GM18499 (cell line): Measurements from ENCODE around the gene SEMA4D.

Experiments
- ATAC-seq: cut with Tn5 transposase; IDR thresholded peaks from one replicate; pipeline ENCODE4 v1.9.1; 2021; ENCODE audit warnings: moderate number of reproducible peaks; ENCODE audit not compliant: insufficient read depth, unreplicated experiment

SEMA4D gene

DNA sequence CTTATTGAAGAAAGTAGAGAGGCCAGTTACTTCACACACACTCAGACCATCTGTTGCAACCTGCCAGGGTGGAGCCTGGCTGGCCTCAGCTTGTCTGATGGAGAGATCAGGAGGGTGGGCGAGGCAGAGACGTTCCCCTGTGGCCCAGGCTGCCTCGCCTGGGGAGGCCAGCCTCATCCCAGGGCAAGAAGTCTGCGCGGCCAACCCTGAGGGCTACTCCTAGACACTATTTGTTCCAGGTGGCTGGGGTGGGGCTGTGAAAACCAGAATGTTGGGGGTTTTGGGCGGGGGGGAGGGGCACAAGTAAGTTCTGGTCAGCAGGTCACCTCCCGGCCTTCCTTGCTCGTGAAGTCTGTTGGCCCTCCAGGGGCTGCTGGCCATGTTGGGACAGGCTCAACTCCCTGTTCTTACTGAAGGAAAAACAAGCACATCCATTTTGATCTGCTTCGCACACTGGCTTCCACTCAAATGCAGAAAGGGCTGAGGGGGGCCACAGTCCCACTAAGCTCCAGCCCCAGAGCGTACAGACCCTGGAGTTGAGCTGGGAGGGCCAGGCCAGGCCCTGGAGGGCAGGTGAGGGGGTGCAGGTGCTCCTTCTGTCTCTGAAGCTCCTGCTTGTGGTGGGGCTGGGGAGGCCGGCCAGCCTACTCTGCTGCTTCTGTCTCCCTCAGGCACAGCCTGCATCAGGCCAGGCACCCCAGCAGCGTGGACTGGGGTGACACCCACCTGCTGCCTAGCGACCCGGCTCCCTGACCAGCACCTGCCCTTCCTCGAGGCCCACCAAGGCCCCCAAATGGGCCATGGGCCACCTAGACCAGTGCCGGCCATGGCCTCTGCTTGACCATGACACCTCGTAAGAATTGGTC lies 133.0 kb downstream of the SEMA4D start:
- ATAC-seq = no peak

DNA sequence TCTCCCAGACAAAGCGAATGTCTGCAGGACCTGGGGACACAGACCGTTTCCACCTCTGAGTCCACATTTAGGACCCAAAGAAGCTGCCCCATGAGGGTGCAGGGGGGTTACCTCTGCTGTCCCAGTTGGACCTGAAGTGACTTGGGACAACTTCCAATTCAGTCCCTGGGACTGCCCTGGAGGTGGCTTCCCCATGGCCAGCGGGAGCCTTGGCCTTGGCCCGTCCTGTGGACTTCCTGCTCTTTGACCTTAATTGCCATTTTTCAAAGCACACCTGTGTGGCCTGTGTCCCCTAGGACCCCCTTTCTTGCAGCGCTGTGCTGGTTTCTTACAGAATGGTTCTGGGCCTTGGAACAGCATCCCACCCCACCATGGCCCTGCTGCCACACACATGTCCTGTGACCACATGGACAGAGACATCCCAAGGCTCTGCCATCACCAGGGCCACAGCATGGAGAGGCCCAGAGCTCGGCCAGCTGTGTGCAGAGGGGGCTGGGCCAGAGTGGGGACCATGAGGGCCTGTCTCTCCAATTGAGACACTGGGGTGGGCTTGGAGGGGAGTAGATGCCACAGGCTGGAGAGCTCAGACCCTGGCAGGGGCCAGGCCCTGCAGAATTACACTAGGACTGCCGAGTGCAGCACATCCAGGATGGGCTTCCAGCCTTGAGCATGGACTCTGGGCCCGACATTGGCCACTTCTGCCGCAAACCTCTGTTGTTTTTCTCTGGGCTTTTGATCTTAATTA lies 133.8 kb downstream of the SEMA4D start:
- no peak for ATAC-seq

DNA sequence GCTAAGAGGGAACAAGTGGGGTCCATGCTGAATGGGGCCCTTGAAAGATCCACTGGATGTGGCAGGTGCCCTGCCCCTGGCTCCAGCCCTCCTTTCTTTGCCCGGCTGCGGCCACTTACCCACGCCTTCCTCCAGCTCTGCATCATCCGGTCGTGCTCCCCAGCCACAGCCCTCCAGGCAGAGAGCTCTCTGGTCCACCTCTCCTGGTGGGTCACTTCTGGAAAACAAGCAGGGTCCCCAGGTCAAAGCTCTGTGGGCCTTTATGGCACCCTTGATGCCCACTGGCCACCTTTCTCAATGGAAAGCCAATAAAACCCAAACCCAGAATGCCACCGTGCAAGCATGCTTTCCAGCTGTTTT lies 134.6 kb downstream of the SEMA4D start:
- no peak for ATAC-seq

DNA sequence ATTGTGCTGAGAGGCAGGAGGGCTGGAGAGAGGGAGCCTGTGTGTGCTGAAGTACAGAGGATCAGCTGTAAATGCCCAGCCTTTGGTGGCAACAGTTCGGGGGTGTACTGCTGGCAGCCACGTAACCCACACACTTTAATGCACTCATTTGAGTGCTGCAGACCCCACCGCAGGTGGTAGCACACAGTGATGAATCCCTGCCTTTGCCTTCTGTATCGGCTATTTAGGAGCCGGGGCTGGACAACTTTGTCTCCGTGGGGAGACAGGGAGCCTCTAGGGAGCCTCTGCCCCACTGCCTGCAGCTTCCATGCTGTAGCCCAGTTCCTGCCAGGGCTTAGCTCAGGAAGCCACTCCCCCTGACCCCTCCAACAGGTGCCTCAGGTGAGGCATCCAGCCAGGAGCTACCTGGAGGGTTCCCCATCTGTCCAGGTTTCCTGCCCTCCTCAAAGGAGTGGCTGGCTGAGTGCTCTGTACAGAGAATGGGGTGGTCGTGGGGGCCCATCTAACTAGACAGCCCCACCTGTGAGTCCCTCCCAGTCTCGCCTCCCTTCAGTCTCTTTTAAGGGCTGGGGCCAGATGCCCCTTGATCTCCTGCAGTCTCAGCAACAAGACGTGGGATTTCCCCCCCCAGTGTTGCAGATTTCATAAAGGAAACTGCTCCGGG lies 135.1 kb downstream of the SEMA4D start:
- ATAC-seq = no peak

DNA sequence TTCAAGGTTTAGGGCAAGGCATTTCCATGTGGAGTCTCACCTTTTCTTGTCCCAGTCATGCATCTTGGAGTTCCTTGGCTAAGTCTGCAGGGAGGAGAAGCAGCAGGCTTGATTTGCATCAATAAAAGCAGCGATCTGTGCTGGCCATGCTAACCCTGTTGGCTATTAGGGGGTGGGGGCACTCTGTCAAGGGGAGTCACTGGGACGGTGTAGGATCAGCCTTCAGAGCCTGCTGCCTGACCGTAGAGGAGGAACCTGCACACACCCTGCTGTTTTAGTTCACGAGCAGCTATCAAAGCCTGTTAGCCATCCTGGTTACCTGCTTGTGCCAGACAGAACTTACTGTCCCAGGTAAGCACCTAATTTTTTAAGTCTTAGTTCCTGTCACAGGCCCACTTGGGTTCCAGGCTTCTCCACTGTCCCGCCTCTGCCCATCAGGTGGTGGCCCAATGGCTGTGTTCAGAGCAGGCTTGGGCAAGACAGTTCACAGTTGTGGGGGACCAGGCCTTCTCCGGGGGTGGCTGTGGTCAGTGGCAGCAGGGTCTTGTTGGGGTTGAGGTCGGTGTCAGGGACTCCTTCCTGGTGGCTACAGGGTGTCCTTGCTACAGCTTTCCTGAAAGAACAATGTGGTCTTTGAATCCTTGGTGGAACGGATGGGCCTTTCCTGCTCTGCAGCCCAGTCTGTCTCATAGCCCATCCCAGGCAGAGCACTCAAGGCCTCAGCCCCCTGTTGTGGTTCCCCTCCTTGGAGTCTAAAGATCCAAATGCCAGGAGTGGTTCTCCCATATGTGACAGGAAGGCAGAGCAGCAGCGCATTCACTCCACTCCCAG lies 135.9 kb downstream of the SEMA4D start:
- ATAC-seq = no peak

DNA sequence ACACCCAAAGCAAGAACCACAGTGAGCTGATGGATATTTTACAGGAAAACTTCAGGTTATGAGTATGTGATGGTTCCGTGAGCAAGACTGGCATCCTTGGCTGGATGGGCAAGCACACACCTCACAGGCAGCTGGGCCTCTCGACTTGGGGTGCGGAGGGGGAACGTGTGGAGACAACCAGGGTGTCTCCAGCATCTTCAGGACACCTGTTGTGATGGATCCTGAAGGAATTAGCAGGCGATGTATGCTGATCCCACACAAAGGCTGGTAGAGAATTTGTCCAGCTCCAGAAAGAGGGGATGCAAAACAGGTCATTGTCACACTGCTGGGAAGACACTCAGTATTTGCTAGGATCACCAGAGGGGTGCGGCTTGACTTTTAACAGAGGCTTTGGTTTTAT lies 136.9 kb downstream of the SEMA4D start:
- ATAC-seq = no peak

DNA sequence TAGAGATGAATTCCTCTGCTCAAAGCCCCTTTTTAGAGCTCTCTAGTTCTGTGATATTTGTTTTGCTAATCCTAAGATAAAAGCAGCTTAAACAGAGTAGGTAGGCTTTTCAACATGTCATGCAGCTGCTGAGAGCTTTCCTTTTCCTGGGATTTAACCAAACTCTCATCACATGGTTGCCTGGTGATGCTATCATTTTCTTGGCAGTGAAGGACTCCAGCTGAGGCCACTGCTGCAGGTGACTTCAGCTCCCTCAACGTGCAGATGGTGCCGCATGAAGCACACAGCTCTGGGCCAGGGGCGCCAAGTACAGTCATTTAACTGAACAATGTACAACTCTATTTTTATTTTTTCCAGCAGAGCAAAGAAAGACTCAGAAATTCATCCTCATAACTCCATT lies 137.4 kb downstream of the SEMA4D start:
- ATAC-seq = no peak

DNA sequence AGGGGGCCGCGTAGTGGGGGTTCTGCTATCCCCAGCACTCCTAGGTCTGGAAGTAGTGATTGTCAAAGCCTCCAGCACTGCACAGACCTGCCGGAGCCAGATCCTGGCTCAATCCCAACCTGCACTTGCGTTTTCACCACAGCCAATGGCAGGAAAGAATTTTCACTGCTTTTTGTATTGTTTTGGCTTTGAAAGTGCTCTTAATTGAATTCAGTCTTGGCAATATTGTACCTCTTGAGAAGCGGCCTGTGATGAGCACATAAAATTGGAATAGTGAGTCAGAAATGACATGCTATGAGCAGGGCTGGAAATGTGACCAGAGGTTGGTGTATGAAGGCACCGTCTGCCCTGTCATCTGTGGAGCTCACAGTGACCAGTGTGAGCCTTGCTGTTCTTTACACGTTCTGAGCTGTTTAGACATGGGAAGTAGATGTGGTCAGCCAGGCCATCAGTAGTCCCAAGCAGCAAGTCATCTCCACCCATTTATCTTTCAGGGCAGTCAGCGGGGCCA lies 138.1 kb downstream of the SEMA4D start:
- no peak for ATAC-seq

DNA sequence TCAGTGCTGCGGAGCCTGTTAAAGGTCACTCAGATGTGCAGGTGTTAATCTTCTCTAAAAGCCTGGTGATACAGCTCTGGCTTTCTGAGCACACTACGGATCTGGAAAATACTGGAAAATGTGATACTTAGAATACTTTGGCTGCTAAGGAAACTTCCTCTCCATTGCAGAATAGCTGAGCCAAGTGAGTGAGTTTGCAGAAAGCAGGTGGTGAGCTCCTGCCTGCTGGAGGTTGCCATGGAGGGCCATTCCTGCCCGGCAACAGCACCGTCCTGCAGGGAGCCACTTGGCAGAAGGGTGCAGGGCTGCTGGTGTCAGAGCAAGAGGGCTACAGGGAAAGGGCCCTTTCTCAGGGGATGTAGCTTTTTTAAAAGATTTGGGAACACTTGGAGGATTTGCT lies 138.9 kb downstream of the SEMA4D start:
- no peak for ATAC-seq

DNA sequence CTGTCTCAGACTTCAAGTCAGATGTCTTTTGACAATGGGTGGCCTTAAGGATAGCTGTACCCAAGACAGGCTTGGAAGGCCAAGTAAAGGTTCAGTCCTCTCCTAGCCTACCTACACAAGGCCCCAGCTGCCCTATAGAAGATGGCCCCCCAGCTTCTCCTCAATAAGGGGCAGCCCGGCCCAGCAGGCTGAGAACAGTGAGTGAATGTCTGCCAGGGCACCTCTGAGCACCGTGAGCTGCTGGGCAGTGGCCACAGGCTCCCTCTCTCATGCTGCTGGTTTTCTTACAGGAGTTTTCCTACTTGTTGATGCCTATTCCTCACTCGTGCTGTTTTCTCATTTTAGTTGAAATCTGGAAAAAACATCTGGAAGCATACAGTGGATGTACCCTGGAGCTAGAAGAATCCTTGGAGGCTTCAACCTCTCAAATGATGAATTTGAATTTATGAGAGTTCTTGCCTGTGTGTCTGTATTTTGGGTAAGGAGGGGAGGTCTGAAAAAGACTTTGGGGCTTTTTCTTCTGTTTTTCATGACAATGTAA lies 139.5 kb downstream of the SEMA4D start:
- ATAC-seq = no peak

DNA sequence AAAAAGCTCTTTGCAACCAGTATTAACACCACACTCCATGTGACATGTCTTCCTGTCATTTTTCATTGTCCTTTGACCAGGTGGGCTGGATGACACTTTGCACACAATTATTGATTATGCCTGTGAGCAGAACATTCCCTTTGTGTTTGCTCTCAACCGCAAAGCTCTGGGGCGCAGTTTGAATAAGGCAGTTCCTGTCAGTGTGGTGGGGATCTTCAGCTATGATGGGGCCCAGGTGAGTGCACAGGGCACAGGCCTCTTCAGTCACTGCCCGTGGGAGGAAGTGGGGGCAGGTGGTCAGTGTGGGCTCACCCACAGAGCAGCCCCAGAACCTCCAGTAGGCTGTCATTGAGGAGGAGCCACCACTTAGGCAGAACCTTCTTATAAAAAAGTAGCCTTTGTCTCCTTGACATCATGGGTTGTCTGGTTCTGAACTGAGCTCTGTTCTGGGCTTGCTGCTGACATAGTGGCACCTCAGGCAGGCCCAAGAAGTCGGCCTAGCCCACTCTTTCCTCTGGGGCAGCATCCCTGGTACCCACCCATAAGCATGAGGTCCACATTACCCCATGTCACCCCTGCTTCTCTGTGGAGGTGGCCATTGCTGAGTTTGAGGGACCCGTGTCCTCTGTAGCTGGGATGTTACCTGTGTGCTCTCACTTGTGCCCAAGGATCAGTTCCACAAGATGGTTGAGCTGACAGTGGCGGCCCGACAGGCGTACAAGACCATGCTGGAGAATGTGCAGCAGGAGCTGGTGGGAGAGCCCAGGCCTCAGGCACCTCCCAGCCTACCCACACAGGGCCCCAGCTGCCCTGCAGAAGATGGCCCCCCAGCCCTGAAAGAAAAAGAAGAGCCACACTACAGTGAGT lies 140.3 kb downstream of the SEMA4D start:
- no peak for ATAC-seq

DNA sequence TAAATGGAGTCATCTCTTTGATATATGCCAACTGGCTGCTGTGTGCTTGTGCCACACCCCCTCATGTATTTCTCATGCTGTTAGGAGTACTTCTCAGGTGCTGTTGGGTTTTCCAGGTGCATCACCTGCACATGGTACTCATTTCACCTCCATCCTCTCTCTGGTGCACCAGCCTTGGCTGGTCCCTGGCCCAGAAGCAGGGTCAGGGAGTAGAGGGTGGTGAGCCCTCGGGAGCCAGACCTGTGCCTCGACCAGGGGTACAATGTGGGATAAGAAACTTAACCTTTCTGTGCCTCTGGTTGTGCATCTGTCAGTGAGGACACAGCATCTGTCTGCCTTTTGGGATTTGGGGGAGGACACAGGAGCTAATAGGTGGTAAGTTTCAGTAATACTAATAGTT lies 141.1 kb downstream of the SEMA4D start:
- no peak for ATAC-seq

DNA sequence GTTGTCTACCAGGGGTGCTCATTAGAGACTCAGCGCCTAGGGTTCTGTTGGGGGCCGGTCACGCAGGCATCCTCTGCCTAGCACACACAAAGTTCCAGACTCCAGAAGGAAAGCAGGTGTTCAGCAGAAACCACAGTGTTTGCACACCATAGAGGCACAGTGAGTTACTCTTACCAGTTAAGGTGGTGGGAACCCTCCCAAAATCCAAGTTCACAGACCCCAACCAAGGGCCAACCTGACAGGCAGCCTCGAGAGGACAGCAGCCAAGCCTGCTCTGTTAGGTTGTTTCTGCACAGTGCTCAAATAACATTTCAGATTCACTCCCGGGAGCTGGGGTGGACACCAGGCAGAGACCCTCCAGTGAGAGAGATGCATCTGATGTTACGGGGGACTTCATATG lies 143.4 kb downstream of the SEMA4D start:
- no peak for ATAC-seq

DNA sequence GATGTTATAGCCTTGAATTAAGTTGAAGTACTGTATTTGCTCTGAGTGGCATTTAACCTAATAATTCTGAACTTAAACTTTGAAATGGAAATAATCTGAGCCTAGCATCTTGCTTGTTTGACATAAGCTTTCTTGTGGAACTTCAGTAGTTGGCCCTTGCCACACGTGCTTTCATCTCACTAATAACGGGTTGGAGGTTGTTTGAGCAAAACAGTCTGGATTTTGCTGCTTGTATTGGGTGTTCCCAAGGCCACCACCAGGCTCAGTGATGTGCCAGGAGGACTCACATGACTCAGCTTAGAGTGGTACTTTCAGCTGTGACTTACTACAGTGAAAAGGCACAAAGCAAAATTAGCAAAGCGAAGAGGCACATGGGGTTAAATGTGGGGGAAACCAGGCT lies 143.9 kb downstream of the SEMA4D start:
- no peak for ATAC-seq

DNA sequence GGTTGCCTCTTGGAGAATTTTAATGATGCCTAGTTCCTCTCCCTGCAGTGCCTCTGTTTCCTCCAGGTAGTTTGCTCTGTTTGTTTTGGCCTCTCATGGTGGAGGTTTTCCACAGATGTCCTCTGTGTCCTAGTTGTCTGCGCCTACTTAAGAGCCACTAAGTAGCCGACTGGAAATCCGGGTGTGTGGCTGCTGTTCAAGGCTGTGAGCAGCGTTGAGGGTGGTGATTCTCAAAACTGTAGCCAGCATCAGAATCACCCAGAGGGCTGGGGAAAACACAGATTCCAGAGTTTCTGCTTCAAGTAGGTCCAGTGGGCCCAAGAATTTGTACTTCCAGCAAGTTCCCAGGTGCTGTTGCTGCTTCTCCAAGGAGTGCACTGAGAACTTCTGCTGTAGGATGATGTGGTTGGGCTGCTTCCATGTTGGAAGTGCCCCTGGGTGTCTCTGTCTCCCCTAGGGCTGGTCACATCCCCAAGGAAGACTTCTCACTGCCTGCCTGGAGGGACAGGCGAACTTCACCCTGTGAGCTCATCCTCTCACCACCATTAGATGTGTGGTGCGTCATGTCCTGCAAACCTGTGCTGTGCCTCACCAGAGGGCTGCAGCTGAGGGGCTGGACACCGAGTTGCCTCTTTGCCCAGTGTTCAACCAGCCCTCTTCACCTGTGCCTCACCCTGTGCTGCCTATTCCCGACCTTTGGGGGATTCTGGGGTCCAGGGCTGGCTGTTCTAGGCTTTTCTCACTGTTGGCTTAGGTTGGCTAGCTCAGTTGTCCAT lies 144.9 kb downstream of the SEMA4D start:
- ATAC-seq = no peak

DNA sequence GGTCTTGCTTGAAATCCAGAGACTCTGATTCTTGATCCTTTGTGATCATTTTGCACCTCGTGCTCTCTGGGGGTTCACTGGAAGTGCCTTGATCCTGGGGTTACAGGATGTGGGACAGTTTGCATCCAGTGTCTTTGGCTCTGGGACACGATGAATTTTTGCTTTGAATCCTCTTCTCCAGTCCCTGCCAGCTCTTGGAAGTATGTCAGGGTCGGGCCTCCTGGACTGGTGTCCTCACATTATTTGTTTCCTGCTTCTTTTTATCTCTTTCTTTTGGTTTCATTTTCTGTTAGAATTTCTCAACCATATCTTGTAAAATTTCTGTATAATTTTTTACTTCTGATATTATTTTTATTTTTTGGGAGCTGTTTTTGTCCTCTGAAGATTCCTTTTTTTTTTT lies 145.5 kb downstream of the SEMA4D start:
- ATAC-seq = no peak

DNA sequence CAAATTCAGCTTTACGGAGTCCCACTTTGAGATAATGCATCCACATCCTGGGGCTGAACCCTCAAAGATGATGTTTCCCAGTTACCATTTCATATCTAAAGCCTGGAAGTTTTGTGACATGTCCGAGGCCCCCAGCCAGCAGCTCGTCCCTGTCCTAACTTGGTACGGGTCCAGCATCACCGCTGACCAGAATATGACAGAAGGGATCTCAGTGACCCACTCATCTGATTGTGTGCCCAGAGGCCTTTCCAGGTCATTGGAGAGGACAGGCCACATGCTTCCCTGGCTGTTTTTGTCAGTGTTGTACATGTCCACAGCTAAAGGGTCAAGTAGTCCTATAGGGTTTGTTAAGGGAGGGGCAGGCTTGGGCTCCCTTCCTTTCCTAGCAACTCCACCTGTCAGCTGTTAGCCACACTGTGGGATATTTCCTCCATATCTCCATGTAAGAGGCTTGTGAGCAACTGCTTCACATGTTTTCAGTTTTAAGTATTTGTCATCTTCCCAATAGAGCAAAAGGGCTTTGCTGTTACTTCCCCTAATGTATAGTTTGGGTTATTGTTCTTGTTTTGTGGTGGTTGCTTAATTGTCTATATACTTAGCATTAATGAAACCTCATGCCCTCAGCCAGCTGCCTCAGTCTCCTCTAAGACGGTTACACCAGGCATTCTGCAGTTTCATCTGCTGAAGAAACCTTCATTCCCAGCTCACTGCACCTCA lies 146.2 kb downstream of the SEMA4D start:
- no peak for ATAC-seq
